ENCODE data around the gene CCDC6. TPM values are rescaled to one million over a fixed set of nuclear protein-coding genes. Genes with fewer than 3 reads are reported as not detected.
"Not testable (repeated sequence)": the region's sequence is repeated elsewhere in the genome, so short reads cannot be mapped to it uniquely, and the experiment has no call there.

Gene CCDC6
- total and polyA plus RNA-seq, 3 donors from 2014 or later, result 21.1 to 52.2 (median 41.7) TPM

- DNase-seq; H3K27me3 ChIP-seq; H3K9me3 ChIP-seq; intact Hi-C loops (cut with DNase I; ENCODE audit: low total_unique reads); H3K36me3 ChIP-seq (ENCODE audit: low read depth, missing control alignments); H3K4me3 ChIP-seq; H3K27ac ChIP-seq; H3K4me1 ChIP-seq: not testable (repeated sequence)
- 97 to 100% methylated on average over 2 to 3 of the region's 3 CpGs for WGBS, 2 donors
Measured at GRCh38 chr10:59785476-59785875, 120.9 kb downstream of the CCDC6 start.

GRCh38 chr10:59781511-59781910, 124.8 kb downstream of the CCDC6 start:
- no peaks in the 10 kb centered on the region for H3K27me3 ChIP-seq
- no peaks in the 10 kb centered on the region for H3K4me1 ChIP-seq
- H3K4me3 ChIP-seq, result no peak overlapping the region
- TF ChIP-seq CTCF (IDR thresholded peaks at IDR 0.05) (no peak), POLR2A (IDR thresholded peaks at IDR 0.05) (no peak)
- no peak overlapping the region for H3K27ac ChIP-seq
- no peaks in the 10 kb centered on the region for H3K36me3 ChIP-seq (ENCODE audit: low read depth, missing control alignments)
- intact Hi-C loops (cut with DNase I; ENCODE audit: low total_unique reads), result no loop called here
- 92 to 94% methylated on average over 8 of the region's 8 CpGs for whole genome bisulfite sequencing, 2 donors
- no peak for DNase-seq
- no peaks in the 10 kb centered on the region for H3K9me3 ChIP-seq

GRCh38 chr10:59779756-59780533, 126.4 kb downstream of the CCDC6 start:
- intact Hi-C loops (cut with DNase I; ENCODE audit: low total_unique reads), result no loop called here
- TF ChIP-seq POLR2A (IDR thresholded peaks at IDR 0.05), result no peak
- TF ChIP-seq CTCF (IDR thresholded peaks at IDR 0.05), result no peak
- DNase-seq, result no peak
- no peaks in the 10 kb centered on the region for H3K36me3 ChIP-seq (ENCODE audit: low read depth, missing control alignments)
- WGBS, 2 donors, result 56 to 57% methylated on average over 5 to 6 of the region's 6 CpGs
- H3K4me1 ChIP-seq, result no peaks in the 10 kb centered on the region
- H3K4me3 ChIP-seq, result no peak overlapping the region
- no peak overlapping the region for H3K27ac ChIP-seq
- no peaks in the 10 kb centered on the region for H3K27me3 ChIP-seq
- no peaks in the 10 kb centered on the region for H3K9me3 ChIP-seq

DNA sequence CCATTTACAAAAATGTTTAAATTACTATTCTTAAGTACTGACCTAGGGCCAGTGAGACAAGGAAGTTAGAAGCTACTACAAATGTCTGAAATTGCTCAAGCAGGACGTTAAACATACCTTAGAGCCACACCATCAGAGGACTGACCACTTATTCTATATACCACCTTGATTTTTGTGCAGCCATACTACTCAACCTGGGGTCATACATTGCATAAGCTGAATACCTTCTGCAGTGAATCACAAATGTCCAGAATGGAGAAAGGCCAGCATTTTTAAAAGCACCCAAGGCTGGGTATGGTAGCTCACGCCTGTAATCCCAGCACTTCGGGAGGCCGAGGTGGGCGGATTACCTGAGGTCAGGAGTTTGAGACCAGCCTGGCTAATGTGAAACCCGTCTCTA, 131.9 kb downstream of the CCDC6 start:
- Histone ChIP-seq H3K27ac (no peak overlapping the region), H3K27me3 (no peaks in the 10 kb centered on the region), H3K4me1 (no peaks in the 10 kb centered on the region), H3K9me3 (no peaks in the 10 kb centered on the region), H3K36me3 (ENCODE audit: low read depth, missing control alignments) (no peaks in the 10 kb centered on the region), H3K4me3 (no peak overlapping the region)
- intact Hi-C loops (cut with DNase I; ENCODE audit: low total_unique reads), result no loop called here
- TF ChIP-seq CTCF (IDR thresholded peaks at IDR 0.05) (no peak), POLR2A (IDR thresholded peaks at IDR 0.05) (no peak)
- no peak for DNase-seq
- 94 to 96% methylated on average over 6 of the region's 6 CpGs for WGBS, 2 donors

DNA sequence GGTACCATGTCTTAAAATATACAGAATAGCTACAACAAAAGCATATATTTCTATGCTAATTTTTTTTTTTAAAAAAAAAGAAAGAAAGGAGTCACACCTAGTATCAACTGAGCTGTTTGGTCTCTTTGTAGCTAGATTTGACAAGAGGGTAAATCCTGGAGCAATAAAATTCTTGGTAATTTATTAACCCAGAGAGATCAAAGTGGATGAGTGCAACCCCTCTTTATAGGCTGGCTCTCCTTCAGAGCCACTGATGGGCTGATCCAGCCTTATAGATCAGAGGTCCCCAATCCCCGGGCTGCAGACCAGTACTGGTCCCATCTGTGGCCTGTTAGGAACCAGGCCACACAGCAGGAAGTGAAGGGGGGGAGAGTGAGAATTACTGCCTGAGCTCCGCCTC, 133.3 kb downstream of the CCDC6 start:
- no peaks in the 10 kb centered on the region for H3K36me3 ChIP-seq (ENCODE audit: low read depth, missing control alignments)
- intact Hi-C loops (cut with DNase I; ENCODE audit: low total_unique reads), result no loop called here
- no peaks in the 10 kb centered on the region for H3K27me3 ChIP-seq
- H3K4me3 ChIP-seq, result no peak overlapping the region
- no peak for DNase-seq
- no peak for TF ChIP-seq CTCF (IDR thresholded peaks at IDR 0.05)
- no peak for TF ChIP-seq POLR2A (IDR thresholded peaks at IDR 0.05)
- H3K4me1 ChIP-seq, result no peaks in the 10 kb centered on the region
- 93 to 100% methylated on average over 2 of the region's 2 CpGs for WGBS, 2 donors
- no peak overlapping the region for H3K27ac ChIP-seq
- H3K9me3 ChIP-seq, result no peaks in the 10 kb centered on the region

Measured in testis (tissue), 3 donors.